Fibroblast of skin of left biceps (primary cell): ENCODE results near the gene CSMD2.

Source experiments
- DNase-seq, 2 experiments: peaks; one replicate each; pipeline ENCODE4 v3.0.0-alpha.2; 2013; ENCODE audit warnings: low read depth in 2 of 2

CSMD2 gene

GRCh38 chr1:33716976-33717688 is 447.9 kb downstream of the CSMD2 start:
- no peak for DNase-seq

GRCh38 chr1:33715195-33715811 is 449.7 kb downstream of the CSMD2 start:
- no peak for DNase-seq

GRCh38 chr1:33714421-33714820 is 450.6 kb downstream of the CSMD2 start:
- no peak for DNase-seq

GRCh38 chr1:33713058-33713877 is 451.8 kb downstream of the CSMD2 start:
- DNase-seq: no peak

GRCh38 chr1:33712186-33712585 is 452.8 kb downstream of the CSMD2 start:
- DNase-seq: peak in 1 of 2 experiments; percentile 35

GRCh38 chr1:33711511-33711910 is 453.5 kb downstream of the CSMD2 start:
- no peak for DNase-seq

- DNase-seq: peak in 1 of 2 experiments; percentile 22
Measured at GRCh38 chr1:33710967-33711366, 454.1 kb downstream of the CSMD2 start.

GRCh38 chr1:33709783-33710718 is 455.0 kb downstream of the CSMD2 start:
- DNase-seq: peak in 1 of 2 experiments; percentile 9

GRCh38 chr1:33709174-33709782 is 455.8 kb downstream of the CSMD2 start:
- no peak for DNase-seq

GRCh38 chr1:33706634-33707255 is 458.3 kb downstream of the CSMD2 start:
- DNase-seq: no peak

- DNase-seq: no peak
Measured at GRCh38 chr1:33703464-33703863, 461.6 kb downstream of the CSMD2 start.

GRCh38 chr1:33698361-33699035 is 466.5 kb downstream of the CSMD2 start:
- DNase-seq: no peak

- DNase-seq: no peak
Measured at GRCh38 chr1:33697816-33698215, 467.2 kb downstream of the CSMD2 start.

GRCh38 chr1:33696962-33697361 is 468.1 kb downstream of the CSMD2 start:
- no peak for DNase-seq

- no peak for DNase-seq
Measured at GRCh38 chr1:33696311-33696710, 468.7 kb downstream of the CSMD2 start.

GRCh38 chr1:33692206-33693188 is 472.5 kb downstream of the CSMD2 start:
- DNase-seq: no peak

- no peak for DNase-seq
Measured at GRCh38 chr1:33687000-33687399, 478.0 kb downstream of the CSMD2 start.

GRCh38 chr1:33686551-33686950 is 478.5 kb downstream of the CSMD2 start:
- no peak for DNase-seq

GRCh38 chr1:33685256-33685655 is 479.8 kb downstream of the CSMD2 start:
- peak; percentile 17 to 32 for DNase-seq
